Measurements from ENCODE around the gene OPN4.
"Not testable (repeated sequence)": the region's sequence is repeated elsewhere in the genome, so short reads cannot be mapped to it uniquely, and the experiment has no call there.

OPN4 gene

GRCh38 chr10:86614853-86615252 is 39.5 kb upstream of the OPN4 start:
- peak; percentile 34 for DNase-seq (ENCODE audit: low read depth)
- TF ChIP-seq MYC (IDR thresholded peaks at IDR 0.05; ENCODE audit: low read depth, low read length), result no peak
- no peak for TF ChIP-seq CTCF (IDR thresholded peaks at IDR 0.05; ENCODE audit: low read depth, low read length)
- peak; percentile 66; the same call in 1 of the 2 replicates for TF ChIP-seq MAX (IDR thresholded peaks at IDR 0.05; ENCODE audit: low read depth, low read length)
- no peak overlapping the region for H3K4me3 ChIP-seq (ENCODE audit: low read depth, low read length)

- not testable (repeated sequence) for H3K4me3 ChIP-seq (ENCODE audit: low read depth, low read length); DNase-seq (ENCODE audit: low read depth)
These were observed 37.1 kb upstream of the OPN4 start for GRCh38 chr10:86617278-86617677.

GRCh38 chr10:86628311-86628710 is 26.0 kb upstream of the OPN4 start:
- no peak for DNase-seq (ENCODE audit: low read depth)
- TF ChIP-seq POLR2A (IDR thresholded peaks at IDR 0.05; ENCODE audit: extremely low read depth, insufficient read length) (no peak), CTCF (IDR thresholded peaks at IDR 0.05; ENCODE audit: low read depth, low read length) (no peak), MAX (IDR thresholded peaks at IDR 0.05; ENCODE audit: low read depth, low read length) (no peak), MYC (IDR thresholded peaks at IDR 0.05; ENCODE audit: low read depth, low read length) (no peak)
- no peak overlapping the region for H3K4me3 ChIP-seq (ENCODE audit: low read depth, low read length)

- DNase-seq (ENCODE audit: low read depth), result no peak
- no peak for TF ChIP-seq MYC (IDR thresholded peaks at IDR 0.05; ENCODE audit: low read depth, low read length)
- TF ChIP-seq POLR2A (IDR thresholded peaks at IDR 0.05; ENCODE audit: extremely low read depth, insufficient read length), result no peak
- no peak for TF ChIP-seq CTCF (IDR thresholded peaks at IDR 0.05; ENCODE audit: low read depth, low read length)
- TF ChIP-seq MAX (IDR thresholded peaks at IDR 0.05; ENCODE audit: low read depth, low read length), result no peak
- no peak overlapping the region for H3K4me3 ChIP-seq (ENCODE audit: low read depth, low read length)
These were observed 24.3 kb upstream of the OPN4 start for GRCh38 chr10:86630079-86630478.

GRCh38 chr10:86632009-86632800 is 22.1 kb upstream of the OPN4 start:
- no peak overlapping the region for H3K4me3 ChIP-seq (ENCODE audit: low read depth, low read length)
- no peak for DNase-seq (ENCODE audit: low read depth)
- TF ChIP-seq CTCF (IDR thresholded peaks at IDR 0.05; ENCODE audit: low read depth, low read length), result no peak
- no peak for TF ChIP-seq MYC (IDR thresholded peaks at IDR 0.05; ENCODE audit: low read depth, low read length)
- TF ChIP-seq MAX (IDR thresholded peaks at IDR 0.05; ENCODE audit: low read depth, low read length), result no peak
- TF ChIP-seq POLR2A (IDR thresholded peaks at IDR 0.05; ENCODE audit: extremely low read depth, insufficient read length), result no peak

- no peak overlapping the region for H3K4me3 ChIP-seq (ENCODE audit: low read depth, low read length)
- no peak for DNase-seq (ENCODE audit: low read depth)
- TF ChIP-seq MYC (IDR thresholded peaks at IDR 0.05; ENCODE audit: low read depth, low read length) (no peak), CTCF (IDR thresholded peaks at IDR 0.05; ENCODE audit: low read depth, low read length) (no peak), MAX (IDR thresholded peaks at IDR 0.05; ENCODE audit: low read depth, low read length) (no peak), POLR2A (IDR thresholded peaks at IDR 0.05; ENCODE audit: extremely low read depth, insufficient read length) (no peak)
These were observed 21.4 kb upstream of the OPN4 start for GRCh38 chr10:86632951-86633350.
